Astrocyte (in vitro differentiated cells and primary cell): ENCODE data around the gene ZBTB49. TPM values are rescaled to one million over a fixed set of nuclear protein-coding genes. Genes with fewer than 3 reads are reported as not detected.
A peak's percentile ranks its signal among the peaks of the same experiment; 100 is the strongest.

ENCODE experiments used
- DNase-seq: peaks from one replicate; pipeline ENCODE4 v3.0.0-alpha.2; 2010; ENCODE audit warnings: low read depth
- FAIRE-seq: peaks from 2 replicates; lab custom pipeline; 2011; peaks lifted over from hg19 to GRCh38; lab: Jason Lieb, UNC
- H2AFZ ChIP-seq: 2 replicates; pipeline ENCODE4 v1.6.0; 2012; ENCODE audit warnings: low read depth, low read length, inconsistent platforms
- H3K27ac ChIP-seq: 2 replicates; pipeline ENCODE4 v1.5.1; 2011; ENCODE audit warnings: low read depth, low read length, inconsistent platforms
- H3K27me3 ChIP-seq: 2 replicates; pipeline ENCODE4 v1.6.0; 2011; ENCODE audit warnings: low read length, inconsistent platforms; ENCODE audit not compliant: insufficient read depth
- H3K36me3 ChIP-seq: 2 replicates; pipeline ENCODE4 v1.5.1; 2011; ENCODE audit warnings: low read length, inconsistent platforms; ENCODE audit not compliant: insufficient read depth
- H3K4me1 ChIP-seq: 2 replicates; pipeline ENCODE4 v1.5.1; 2011; ENCODE audit warnings: low read length, inconsistent platforms; ENCODE audit not compliant: insufficient read depth
- H3K4me2 ChIP-seq: 2 replicates; pipeline ENCODE4 v1.6.0; 2012; ENCODE audit warnings: low read length, inconsistent platforms
- H3K4me3 ChIP-seq: 2 replicates; pipeline ENCODE4 v1.5.1; 2011; ENCODE audit warnings: low read depth, mild to moderate bottlenecking, low read length, inconsistent platforms; ENCODE audit not compliant: insufficient read depth
- H3K79me2 ChIP-seq: 2 replicates; pipeline ENCODE4 v1.6.0; 2012; ENCODE audit warnings: mild to moderate bottlenecking, low read length, inconsistent platforms; ENCODE audit not compliant: insufficient read depth
- H3K9ac ChIP-seq: 2 replicates; pipeline ENCODE4 v1.6.0; 2012; ENCODE audit warnings: mild to moderate bottlenecking, low read length, inconsistent platforms
- H3K9me3 ChIP-seq: 2 replicates; pipeline ENCODE4 v1.5.1; 2012; ENCODE audit warnings: low read depth, mild to moderate bottlenecking, low read length, inconsistent platforms; ENCODE audit not compliant: insufficient read depth
- H4K20me1 ChIP-seq: 2 replicates; pipeline ENCODE4 v1.6.0; 2012; ENCODE audit warnings: low read length, inconsistent platforms; ENCODE audit not compliant: insufficient read depth
- H3K27ac Mint-ChIP-seq: one replicate; pipeline ENCODE4 v1.8.0; 2021; ENCODE audit warnings: mild to moderate bottlenecking, mixed read lengths; ENCODE audit not compliant: unreplicated experiment
- H3K27me3 Mint-ChIP-seq: one replicate; pipeline ENCODE4 v1.8.0; 2021; ENCODE audit warnings: low read depth, mixed read lengths; ENCODE audit not compliant: unreplicated experiment
- H3K36me3 Mint-ChIP-seq: one replicate; pipeline ENCODE4 v1.8.0; 2021; ENCODE audit warnings: low read depth, mixed read lengths; ENCODE audit not compliant: unreplicated experiment
- H3K4me1 Mint-ChIP-seq: one replicate; pipeline ENCODE4 v1.8.0; 2021; ENCODE audit warnings: low read depth, mixed read lengths; ENCODE audit not compliant: unreplicated experiment
- H3K4me3 Mint-ChIP-seq: one replicate; pipeline ENCODE4 v1.8.0; 2021; ENCODE audit warnings: mild to moderate bottlenecking, moderate library complexity, mixed read lengths; ENCODE audit not compliant: unreplicated experiment
- H3K9me3 Mint-ChIP-seq: one replicate; pipeline ENCODE4 v1.8.0; 2021; ENCODE audit warnings: mild to moderate bottlenecking, mixed read lengths; ENCODE audit not compliant: unreplicated experiment
- EZH2 ChIP-seq: IDR thresholded peaks from 2 replicates; pipeline ENCODE4 v1.6.1; 2012; ENCODE audit warnings: mild to moderate bottlenecking, low read length, inconsistent platforms; ENCODE audit not compliant: insufficient read depth
- total RNA-seq: library from RNA; stranded (reverse); gene quantifications from 2 replicates; pipeline ENCODE4 v1.2.1, GENCODE V29; 2021
- TF ChIP-seq, protein P1 (sequence below): IDR thresholded peaks from 2 replicates; pipeline ENCODE4 v1.5.1; 2011; ENCODE audit warnings: low read depth, mild to moderate bottlenecking, inconsistent platforms, low read length, moderate library complexity; ENCODE audit not compliant: insufficient read depth

Gene ZBTB49
- total RNA-seq, 1 donor from 2014 or later: 5.5 TPM

DNA sequence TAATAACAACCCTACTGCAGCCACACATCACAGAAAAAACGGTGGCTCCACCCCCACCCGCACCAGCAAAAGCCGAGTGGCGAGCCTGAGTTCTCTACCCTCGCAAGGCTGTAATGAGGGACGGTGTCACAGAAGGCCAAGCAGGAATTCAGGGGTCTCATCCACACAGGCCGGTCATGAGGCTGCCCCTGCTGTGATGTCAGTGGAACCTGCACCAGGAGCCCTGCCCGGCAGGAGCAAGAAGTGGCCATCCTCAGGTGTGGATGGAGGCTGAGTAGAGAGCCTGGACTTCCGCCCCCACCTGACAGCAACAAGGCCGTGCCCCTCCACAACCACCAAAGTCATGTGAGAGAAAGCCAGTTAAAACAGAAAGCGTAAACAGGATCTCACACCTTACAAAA is 20.7 kb upstream of the ZBTB49 start:
- H3K79me2 ChIP-seq: no peaks in the 10 kb centered on the region
- no peak overlapping the region for H3K4me3 ChIP-seq
- no peak overlapping the region for H3K27ac ChIP-seq
- no peak for DNase-seq
- H3K9ac ChIP-seq: no peak overlapping the region
- H3K36me3 ChIP-seq: peaks cover 31% of the 10 kb centered on the region
- no peak overlapping the region for H3K4me3 Mint-ChIP-seq
- peaks cover 9% of the 10 kb centered on the region for H3K4me1 ChIP-seq
- peaks cover 17% of the 10 kb centered on the region for H3K4me1 Mint-ChIP-seq
- H3K9me3 Mint-ChIP-seq: no peaks in the 10 kb centered on the region
- no peaks in the 10 kb centered on the region for H3K9me3 ChIP-seq
- no peaks in the 10 kb centered on the region for H3K27me3 Mint-ChIP-seq
- no peaks in the 10 kb centered on the region for H4K20me1 ChIP-seq
- no peaks in the 10 kb centered on the region for H3K27me3 ChIP-seq
- no peak for FAIRE-seq
- peaks cover 5% of the 10 kb centered on the region for H3K36me3 Mint-ChIP-seq
- H3K4me2 ChIP-seq: no peak overlapping the region
- no peak for TF ChIP-seq EZH2
- TF ChIP-seq, protein P1, sequence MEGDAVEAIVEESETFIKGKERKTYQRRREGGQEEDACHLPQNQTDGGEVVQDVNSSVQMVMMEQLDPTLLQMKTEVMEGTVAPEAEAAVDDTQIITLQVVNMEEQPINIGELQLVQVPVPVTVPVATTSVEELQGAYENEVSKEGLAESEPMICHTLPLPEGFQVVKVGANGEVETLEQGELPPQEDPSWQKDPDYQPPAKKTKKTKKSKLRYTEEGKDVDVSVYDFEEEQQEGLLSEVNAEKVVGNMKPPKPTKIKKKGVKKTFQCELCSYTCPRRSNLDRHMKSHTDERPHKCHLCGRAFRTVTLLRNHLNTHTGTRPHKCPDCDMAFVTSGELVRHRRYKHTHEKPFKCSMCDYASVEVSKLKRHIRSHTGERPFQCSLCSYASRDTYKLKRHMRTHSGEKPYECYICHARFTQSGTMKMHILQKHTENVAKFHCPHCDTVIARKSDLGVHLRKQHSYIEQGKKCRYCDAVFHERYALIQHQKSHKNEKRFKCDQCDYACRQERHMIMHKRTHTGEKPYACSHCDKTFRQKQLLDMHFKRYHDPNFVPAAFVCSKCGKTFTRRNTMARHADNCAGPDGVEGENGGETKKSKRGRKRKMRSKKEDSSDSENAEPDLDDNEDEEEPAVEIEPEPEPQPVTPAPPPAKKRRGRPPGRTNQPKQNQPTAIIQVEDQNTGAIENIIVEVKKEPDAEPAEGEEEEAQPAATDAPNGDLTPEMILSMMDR: no peak
- H2AFZ ChIP-seq: no peak overlapping the region
- no peak overlapping the region for H3K27ac Mint-ChIP-seq

DNA sequence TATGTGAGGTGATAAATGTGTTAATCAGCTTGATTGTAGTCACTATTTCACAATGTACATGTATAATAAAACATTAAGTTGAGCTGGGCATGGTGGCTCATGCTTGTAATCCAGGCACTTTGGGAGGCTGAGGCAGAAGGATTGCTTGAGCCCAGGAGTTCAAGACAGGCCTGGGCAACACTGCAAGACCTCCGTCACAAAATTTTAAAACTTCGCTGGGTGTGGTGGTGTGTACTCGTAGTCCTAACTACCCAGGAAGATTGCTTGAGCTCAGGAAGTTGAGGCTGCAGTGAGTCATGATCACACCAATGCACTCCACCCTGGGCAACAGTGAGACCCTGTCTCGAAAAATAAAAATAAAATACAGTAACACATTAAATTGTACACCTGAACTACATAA is 20.2 kb upstream of the ZBTB49 start:
- no peak overlapping the region for H2AFZ ChIP-seq
- H3K27me3 ChIP-seq: no peaks in the 10 kb centered on the region
- TF ChIP-seq EZH2: no peak
- TF ChIP-seq, protein P1: no peak
- Mint-ChIP-seq H3K9me3 (no peaks in the 10 kb centered on the region), H3K4me3 (no peak overlapping the region), H3K4me1 (peaks cover 17% of the 10 kb centered on the region), H3K27ac (no peak overlapping the region), H3K27me3 (no peaks in the 10 kb centered on the region), H3K36me3 (peaks cover 5% of the 10 kb centered on the region)
- H3K9me3 ChIP-seq: no peaks in the 10 kb centered on the region
- peak overlapping the region; percentile 28 for H3K27ac ChIP-seq
- no peak for FAIRE-seq
- H3K4me1 ChIP-seq: peaks cover 9% of the 10 kb centered on the region
- DNase-seq: peak; percentile 23
- H4K20me1 ChIP-seq: no peaks in the 10 kb centered on the region
- no peaks in the 10 kb centered on the region for H3K79me2 ChIP-seq
- H3K4me2 ChIP-seq: peak overlapping the region; percentile 17
- H3K4me3 ChIP-seq: no peak overlapping the region
- no peak overlapping the region for H3K9ac ChIP-seq
- peaks cover 31% of the 10 kb centered on the region for H3K36me3 ChIP-seq

DNA sequence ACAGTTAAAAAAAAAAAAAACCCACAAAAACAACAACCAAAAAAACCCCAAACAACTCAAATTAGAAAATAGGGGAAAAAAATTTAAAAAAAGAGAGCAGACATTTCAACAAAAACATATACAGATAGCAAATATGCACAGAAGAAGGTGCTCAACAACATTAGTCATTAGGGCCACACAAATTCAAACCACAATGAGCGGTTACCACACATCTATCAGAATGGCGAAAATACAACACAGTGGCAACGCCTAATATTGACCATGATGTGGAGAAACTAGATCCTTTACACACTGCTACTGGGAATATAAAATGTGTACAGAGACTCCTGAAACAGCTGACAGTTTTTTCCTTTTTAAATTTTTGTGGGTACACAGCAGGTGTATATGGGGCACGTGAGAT is 19.5 kb upstream of the ZBTB49 start:
- Mint-ChIP-seq H3K4me3 (no peak overlapping the region), H3K27ac (peak overlapping the region; percentile 73), H3K4me1 (peaks cover 17% of the 10 kb centered on the region), H3K36me3 (peaks cover 5% of the 10 kb centered on the region), H3K9me3 (no peaks in the 10 kb centered on the region), H3K27me3 (no peaks in the 10 kb centered on the region)
- no peak overlapping the region for H3K4me2 ChIP-seq
- H3K9ac ChIP-seq: no peak overlapping the region
- no peaks in the 10 kb centered on the region for H3K27me3 ChIP-seq
- H3K4me3 ChIP-seq: no peak overlapping the region
- FAIRE-seq: no peak
- H3K4me1 ChIP-seq: peaks cover 9% of the 10 kb centered on the region
- H3K27ac ChIP-seq: no peak overlapping the region
- H3K9me3 ChIP-seq: no peaks in the 10 kb centered on the region
- H3K79me2 ChIP-seq: no peaks in the 10 kb centered on the region
- no peaks in the 10 kb centered on the region for H4K20me1 ChIP-seq
- no peak for TF ChIP-seq EZH2
- TF ChIP-seq, protein P1: no peak
- peak; percentile 31 for DNase-seq
- H3K36me3 ChIP-seq: peaks cover 34% of the 10 kb centered on the region
- H2AFZ ChIP-seq: no peak overlapping the region
